AG09309 (cell line): ENCODE data around the gene COQ10B.
A peak's percentile ranks its signal among the peaks of the same experiment; 100 is the strongest.
"Not testable (repeated sequence)": the region's sequence is repeated elsewhere in the genome, so short reads cannot be mapped to it uniquely, and the experiment has no call there.

Experiments
- DNase-seq: peaks from one replicate; pipeline ENCODE4 v3.0.0-alpha.2; 2010; ENCODE audit warnings: low read depth
- H3K4me3 ChIP-seq: 2 replicates; pipeline ENCODE4 v1.5.1; 2011; ENCODE audit warnings: mild to moderate bottlenecking, low read depth, low read length, moderate library complexity; ENCODE audit not compliant: control insufficient read depth
- CTCF ChIP-seq: IDR thresholded peaks from 2 replicates; pipeline ENCODE4 v1.5.1; 2011; ENCODE audit warnings: mild to moderate bottlenecking, low read depth, low read length, inconsistent platforms; ENCODE audit not compliant: insufficient read depth, control insufficient read depth; ENCODE audit errors: missing control alignments

COQ10B gene

GRCh38 chr2:197423307-197423706 lies 30.0 kb upstream of the COQ10B start:
- TF ChIP-seq CTCF: no peak
- no peak for DNase-seq
- H3K4me3 ChIP-seq: no peak overlapping the region

GRCh38 chr2:197425550-197425949 lies 27.8 kb upstream of the COQ10B start:
- DNase-seq: no peak
- no peak for TF ChIP-seq CTCF
- no peak overlapping the region for H3K4me3 ChIP-seq

GRCh38 chr2:197426723-197427603 lies 26.4 kb upstream of the COQ10B start:
- no peak overlapping the region for H3K4me3 ChIP-seq
- no peak for TF ChIP-seq CTCF
- DNase-seq: no peak

GRCh38 chr2:197427986-197428385 lies 25.4 kb upstream of the COQ10B start:
- H3K4me3 ChIP-seq: no peak overlapping the region
- no peak for DNase-seq
- TF ChIP-seq CTCF: no peak

GRCh38 chr2:197431858-197432257 lies 21.5 kb upstream of the COQ10B start:
- no peak for DNase-seq
- no peak overlapping the region for H3K4me3 ChIP-seq
- TF ChIP-seq CTCF: no peak

- DNase-seq, H3K4me3 ChIP-seq: not testable (repeated sequence)
These were observed 20.8 kb upstream of the COQ10B start for GRCh38 chr2:197432527-197432926.

- H3K4me3 ChIP-seq: peak overlapping the region; percentile 69
- DNase-seq: no peak
- no peak for TF ChIP-seq CTCF
These were observed 19.4 kb upstream of the COQ10B start for GRCh38 chr2:197433780-197434438.
